ENCODE data around the gene SREBF2. TPM values are rescaled to one million over a fixed set of nuclear protein-coding genes. Genes with fewer than 3 reads are reported as not detected.

Gene SREBF2
- polyA plus RNA-seq, 2 of the 4 experiments (the other 2 are of a cell fraction), result 19.4 to 30.8 TPM

DNA sequence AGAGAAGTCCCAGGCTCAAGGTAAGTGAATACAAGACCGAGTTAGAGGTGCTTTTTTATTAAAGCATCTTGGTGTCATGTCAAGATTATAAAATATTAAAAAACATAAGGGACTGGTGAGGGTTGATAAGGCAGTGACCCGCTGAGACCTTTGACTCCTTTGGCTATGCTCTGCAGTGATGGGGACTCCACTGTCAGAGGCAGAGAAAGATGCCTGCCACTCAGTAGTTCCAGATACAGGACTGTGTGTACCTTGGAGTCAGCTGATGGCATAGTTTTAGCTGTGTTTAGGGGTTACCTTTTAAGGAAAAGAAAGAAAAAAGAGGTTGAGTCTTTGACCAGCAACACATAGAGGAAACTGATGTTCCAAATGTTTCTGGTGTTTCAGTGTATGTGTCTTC, 41.2 kb downstream of the SREBF2 start:
- POLR2A ChIA-PET, result no interaction called here
- no peak for DNase-seq (ENCODE audit: low read depth in 1 of 2, low spot score in 1 of 2)
- Histone ChIP-seq H3K4me2 (no peak overlapping the region), H3K4me3 (no peak overlapping the region), H3K9me3 (no peaks in the 10 kb centered on the region), H3K4me1 (no peaks in the 10 kb centered on the region), H3K27ac (no peak overlapping the region)
- no peak for ATAC-seq
- CTCF ChIA-PET, result interaction anchor here (0.8 to 1.1 kb wide), 2 partner anchors 52 to 166 kb away, joined by 3 read pairs; no protein-coding TSS in a partner anchor
- no peak for FAIRE-seq
- 92% methylated on average over 2 of the region's 2 CpGs for WGBS (ENCODE audit: missing lambda C conversion rate)
- no peak for TF ChIP-seq NPAS2 (CRISPR knock-in tag; IDR thresholded peaks at IDR 0.05; ENCODE audit: borderline replicate concordance)
- TF ChIP-seq ZFP36 (IDR thresholded peaks at IDR 0.05; ENCODE audit: borderline replicate concordance, partially characterized antibody), result no peak
- TF ChIP-seq SREBF2 (IDR thresholded peaks at IDR 0.05), result no peak
- no peak for TF ChIP-seq MYC (IDR thresholded peaks at IDR 0.05; ENCODE audit: borderline replicate concordance, low read length)
- TF ChIP-seq, protein P1, sequence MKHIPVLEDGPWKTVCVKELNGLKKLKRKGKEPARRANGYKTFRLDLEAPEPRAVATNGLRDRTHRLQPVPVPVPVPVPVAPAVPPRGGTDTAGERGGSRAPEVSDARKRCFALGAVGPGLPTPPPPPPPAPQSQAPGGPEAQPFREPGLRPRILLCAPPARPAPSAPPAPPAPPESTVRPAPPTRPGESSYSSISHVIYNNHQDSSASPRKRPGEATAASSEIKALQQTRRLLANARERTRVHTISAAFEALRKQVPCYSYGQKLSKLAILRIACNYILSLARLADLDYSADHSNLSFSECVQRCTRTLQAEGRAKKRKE (CRISPR knock-in tag; IDR thresholded peaks at IDR 0.05; ENCODE audit: low read depth), result no peak
- TF ChIP-seq, protein P2, sequence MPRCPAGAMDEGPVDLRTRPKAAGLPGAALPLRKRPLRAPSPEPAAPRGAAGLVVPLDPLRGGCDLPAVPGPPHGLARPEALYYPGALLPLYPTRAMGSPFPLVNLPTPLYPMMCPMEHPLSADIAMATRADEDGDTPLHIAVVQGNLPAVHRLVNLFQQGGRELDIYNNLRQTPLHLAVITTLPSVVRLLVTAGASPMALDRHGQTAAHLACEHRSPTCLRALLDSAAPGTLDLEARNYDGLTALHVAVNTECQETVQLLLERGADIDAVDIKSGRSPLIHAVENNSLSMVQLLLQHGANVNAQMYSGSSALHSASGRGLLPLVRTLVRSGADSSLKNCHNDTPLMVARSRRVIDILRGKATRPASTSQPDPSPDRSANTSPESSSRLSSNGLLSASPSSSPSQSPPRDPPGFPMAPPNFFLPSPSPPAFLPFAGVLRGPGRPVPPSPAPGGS (IDR thresholded peaks at IDR 0.05), result no peak
- TF ChIP-seq FOSB (CRISPR knock-in tag; IDR thresholded peaks at IDR 0.05), result no peak
- no peak for TF ChIP-seq BHLHE40 (IDR thresholded peaks at IDR 0.05; ENCODE audit: low read depth, low read length)
- no peak for TF ChIP-seq EP300 (IDR thresholded peaks at IDR 0.05)
- TF ChIP-seq NR3C1 (IDR thresholded peaks at IDR 0.05), result no peak
- TF ChIP-seq, protein P3, sequence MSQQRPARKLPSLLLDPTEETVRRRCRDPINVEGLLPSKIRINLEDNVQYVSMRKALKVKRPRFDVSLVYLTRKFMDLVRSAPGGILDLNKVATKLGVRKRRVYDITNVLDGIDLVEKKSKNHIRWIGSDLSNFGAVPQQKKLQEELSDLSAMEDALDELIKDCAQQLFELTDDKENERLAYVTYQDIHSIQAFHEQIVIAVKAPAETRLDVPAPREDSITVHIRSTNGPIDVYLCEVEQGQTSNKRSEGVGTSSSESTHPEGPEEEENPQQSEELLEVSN (IDR thresholded peaks at IDR 0.05; ENCODE audit: borderline replicate concordance, low read depth), result no peak
- no peak for TF ChIP-seq RARB (CRISPR knock-in tag; IDR thresholded peaks at IDR 0.05)
- TF ChIP-seq, protein P4, sequence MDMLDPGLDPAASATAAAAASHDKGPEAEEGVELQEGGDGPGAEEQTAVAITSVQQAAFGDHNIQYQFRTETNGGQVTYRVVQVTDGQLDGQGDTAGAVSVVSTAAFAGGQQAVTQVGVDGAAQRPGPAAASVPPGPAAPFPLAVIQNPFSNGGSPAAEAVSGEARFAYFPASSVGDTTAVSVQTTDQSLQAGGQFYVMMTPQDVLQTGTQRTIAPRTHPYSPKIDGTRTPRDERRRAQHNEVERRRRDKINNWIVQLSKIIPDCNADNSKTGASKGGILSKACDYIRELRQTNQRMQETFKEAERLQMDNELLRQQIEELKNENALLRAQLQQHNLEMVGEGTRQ (IDR thresholded peaks at IDR 0.05), result no peak

DNA sequence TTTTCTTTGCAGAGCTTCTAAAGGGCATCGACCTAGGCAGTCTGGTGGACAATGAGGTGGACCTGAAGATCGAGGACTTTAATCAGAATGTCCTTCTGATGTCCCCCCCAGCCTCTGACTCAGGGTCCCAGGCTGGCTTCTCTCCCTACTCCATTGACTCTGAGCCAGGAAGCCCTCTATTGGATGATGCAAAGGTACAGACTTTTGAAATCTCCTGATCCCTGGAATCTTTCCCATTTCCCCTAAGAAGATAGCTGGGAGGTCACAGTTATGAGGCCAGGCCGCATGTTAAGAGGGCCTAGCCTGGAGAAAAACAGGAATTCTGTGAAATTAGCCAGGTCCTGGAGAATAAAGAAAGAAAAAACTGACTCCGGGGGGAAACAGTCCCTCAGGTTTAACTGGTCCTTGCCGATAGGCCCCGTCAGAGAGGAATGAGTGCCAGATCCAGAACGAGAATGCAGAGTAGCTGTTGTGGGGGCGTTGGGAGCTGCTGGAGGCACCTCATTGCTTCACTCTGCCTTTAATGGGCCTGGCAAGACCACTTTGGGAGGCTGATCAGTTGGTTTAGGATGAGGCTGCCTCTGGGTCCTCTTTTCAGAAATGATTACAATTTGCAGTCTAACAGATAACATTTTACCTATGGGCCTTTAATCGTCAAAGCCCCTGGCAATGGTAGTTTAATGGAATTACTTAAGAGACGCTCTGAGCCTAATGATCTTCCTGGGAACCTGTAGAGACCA, 42.8 kb downstream of the SREBF2 start:
- 90% methylated on average over 10 of the region's 10 CpGs for WGBS (ENCODE audit: missing lambda C conversion rate)
- DNase-seq (ENCODE audit: low read depth in 1 of 2, low spot score in 1 of 2), result no peak
- Histone ChIP-seq H3K9me3 (no peaks in the 10 kb centered on the region), H3K4me1 (no peaks in the 10 kb centered on the region), H3K4me2 (no peak overlapping the region), H3K4me3 (no peak overlapping the region), H3K27ac (no peak overlapping the region)
- ChIA-PET POLR2A (no interaction called here), CTCF (interaction anchor here (0.6 to 1.3 kb wide), 4 partner anchors 21 to 179 kb away, joined by 3 to 5 read pairs (median 4); partner anchors contain the start of gene TNFRSF13C)
- TF ChIP-seq, protein P5, sequence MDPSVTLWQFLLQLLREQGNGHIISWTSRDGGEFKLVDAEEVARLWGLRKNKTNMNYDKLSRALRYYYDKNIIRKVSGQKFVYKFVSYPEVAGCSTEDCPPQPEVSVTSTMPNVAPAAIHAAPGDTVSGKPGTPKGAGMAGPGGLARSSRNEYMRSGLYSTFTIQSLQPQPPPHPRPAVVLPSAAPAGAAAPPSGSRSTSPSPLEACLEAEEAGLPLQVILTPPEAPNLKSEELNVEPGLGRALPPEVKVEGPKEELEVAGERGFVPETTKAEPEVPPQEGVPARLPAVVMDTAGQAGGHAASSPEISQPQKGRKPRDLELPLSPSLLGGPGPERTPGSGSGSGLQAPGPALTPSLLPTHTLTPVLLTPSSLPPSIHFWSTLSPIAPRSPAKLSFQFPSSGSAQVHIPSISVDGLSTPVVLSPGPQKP (IDR thresholded peaks at IDR 0.05; ENCODE audit: low read depth, low read length), result no peak
- TF ChIP-seq ZC3H11A (IDR thresholded peaks at IDR 0.05) (no peak), ZSCAN20 (CRISPR knock-in tag; IDR thresholded peaks at IDR 0.05) (no peak), JUNB (IDR thresholded peaks at IDR 0.05) (no peak), CHD4 (IDR thresholded peaks at IDR 0.05; ENCODE audit: borderline replicate concordance) (no peak), CBX2 (IDR thresholded peaks at IDR 0.05; ENCODE audit: borderline replicate concordance, low read depth) (no peak), EHMT2 (IDR thresholded peaks at IDR 0.05; ENCODE audit: low read depth) (no peak), HOXB5 (CRISPR knock-in tag; IDR thresholded peaks at IDR 0.05) (no peak), RNF2 (IDR thresholded peaks at IDR 0.05; ENCODE audit: borderline replicate concordance, low read depth) (no peak), SREBF2 (IDR thresholded peaks at IDR 0.05) (no peak), KDM1A (IDR thresholded peaks at IDR 0.05; ENCODE audit: low read depth) (no peak), HOXA7 (CRISPR knock-in tag; IDR thresholded peaks at IDR 0.05) (no peak), NR3C1 (IDR thresholded peaks at IDR 0.05) (no peak), HOXB13 (CRISPR knock-in tag; IDR thresholded peaks at IDR 0.05; ENCODE audit: low read depth) (no peak)
- TF ChIP-seq, protein P2 (IDR thresholded peaks at IDR 0.05), result no peak
- no peak for FAIRE-seq
- ATAC-seq, result no peak
